NCI-H1694 (cell line): ENCODE measurements around the gene PLPPR2.
A peak's percentile ranks its signal among the peaks of the same experiment; 100 is the strongest.
"Not testable (repeated sequence)": the region's sequence is repeated elsewhere in the genome, so short reads cannot be mapped to it uniquely, and the experiment has no call there.

ENCODE experiments used
- DNase-seq: peaks from one replicate; lab custom pipeline; 2025; lab: John Stamatoyannopoulos, UW

The PLPPR2 gene, protein sequence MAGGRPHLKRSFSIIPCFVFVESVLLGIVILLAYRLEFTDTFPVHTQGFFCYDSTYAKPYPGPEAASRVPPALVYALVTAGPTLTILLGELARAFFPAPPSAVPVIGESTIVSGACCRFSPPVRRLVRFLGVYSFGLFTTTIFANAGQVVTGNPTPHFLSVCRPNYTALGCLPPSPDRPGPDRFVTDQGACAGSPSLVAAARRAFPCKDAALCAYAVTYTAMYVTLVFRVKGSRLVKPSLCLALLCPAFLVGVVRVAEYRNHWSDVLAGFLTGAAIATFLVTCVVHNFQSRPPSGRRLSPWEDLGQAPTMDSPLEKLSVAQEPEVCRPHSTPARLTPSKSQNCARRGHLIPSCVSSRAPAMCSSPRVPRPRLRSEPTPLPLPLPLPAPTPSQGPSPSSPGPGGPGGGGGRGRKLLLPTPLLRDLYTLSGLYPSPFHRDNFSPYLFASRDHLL

GRCh38 chr19:11355160-11356073 lies at the start of gene PLPPR2:
Gene PLPPR2, plus strand, starts transcription at chr19:11355432. Its CDS starts 2,242 bp downstream, at chr19:11357674.
- peak; percentile 56 for DNase-seq

- no peak for DNase-seq
Observed at GRCh38 chr19:11306337-11306736, 48.9 kb upstream of the PLPPR2 start.

- DNase-seq, result not testable (repeated sequence)
Observed at GRCh38 chr19:11320278-11320995, 34.8 kb upstream of the PLPPR2 start.

GRCh38 chr19:11321191-11322126 lies 33.8 kb upstream of the PLPPR2 start:
- no peak for DNase-seq

GRCh38 chr19:11322269-11323024 lies 32.8 kb upstream of the PLPPR2 start:
- DNase-seq, result no peak

DNA sequence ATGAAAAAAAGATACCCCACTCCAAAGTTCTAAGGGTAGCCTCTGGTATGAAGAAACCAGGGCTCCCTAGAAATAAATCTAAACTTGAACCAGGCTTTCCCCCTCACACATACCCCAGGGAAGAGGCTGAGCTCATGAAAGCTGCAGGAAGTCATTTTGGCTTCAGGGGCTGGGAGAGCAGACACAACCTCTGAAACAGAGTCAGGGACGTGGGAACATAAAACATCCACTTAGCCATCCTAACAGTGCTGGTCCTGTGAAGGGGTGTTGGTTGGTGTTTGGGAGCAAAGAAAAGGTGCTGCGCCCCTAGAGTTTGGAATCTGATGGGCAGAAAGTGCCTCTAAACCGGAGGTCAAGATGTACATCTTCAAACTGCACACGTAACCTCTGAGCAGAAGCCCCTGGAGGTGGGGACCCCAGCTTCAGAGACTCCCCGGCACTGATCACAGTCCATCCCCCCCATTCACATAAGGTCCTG lies 31.6 kb upstream of the PLPPR2 start:
- no peak for DNase-seq

DNA sequence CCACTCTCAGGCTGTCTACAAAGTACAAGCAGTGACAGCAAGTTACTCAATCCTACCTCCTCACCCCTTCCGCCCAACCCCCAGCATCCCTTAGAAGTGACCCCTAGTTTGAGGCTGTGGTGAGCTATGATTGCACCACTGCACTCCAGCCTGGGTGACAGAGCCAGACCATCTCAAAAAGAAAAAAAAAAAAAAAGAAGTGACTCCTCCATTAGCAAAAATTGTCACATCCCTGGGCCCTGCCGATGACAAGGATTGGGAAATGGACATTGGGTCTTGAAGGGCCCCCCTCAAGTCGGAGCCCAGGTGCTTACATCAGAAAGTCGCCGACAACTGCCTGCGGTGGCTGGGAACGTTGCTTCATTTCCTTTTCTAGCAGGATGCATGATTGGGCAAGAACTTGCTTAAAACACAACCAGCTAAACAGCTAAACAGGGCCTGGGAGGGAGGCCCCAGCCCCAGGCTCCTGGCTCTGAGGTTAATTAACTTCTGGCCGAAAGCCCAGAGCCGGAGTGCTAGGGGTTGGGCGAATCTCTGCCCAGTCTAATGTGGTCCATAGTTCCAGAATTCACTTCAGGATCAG lies 31.1 kb upstream of the PLPPR2 start:
- peak; percentile 57 for DNase-seq

DNA sequence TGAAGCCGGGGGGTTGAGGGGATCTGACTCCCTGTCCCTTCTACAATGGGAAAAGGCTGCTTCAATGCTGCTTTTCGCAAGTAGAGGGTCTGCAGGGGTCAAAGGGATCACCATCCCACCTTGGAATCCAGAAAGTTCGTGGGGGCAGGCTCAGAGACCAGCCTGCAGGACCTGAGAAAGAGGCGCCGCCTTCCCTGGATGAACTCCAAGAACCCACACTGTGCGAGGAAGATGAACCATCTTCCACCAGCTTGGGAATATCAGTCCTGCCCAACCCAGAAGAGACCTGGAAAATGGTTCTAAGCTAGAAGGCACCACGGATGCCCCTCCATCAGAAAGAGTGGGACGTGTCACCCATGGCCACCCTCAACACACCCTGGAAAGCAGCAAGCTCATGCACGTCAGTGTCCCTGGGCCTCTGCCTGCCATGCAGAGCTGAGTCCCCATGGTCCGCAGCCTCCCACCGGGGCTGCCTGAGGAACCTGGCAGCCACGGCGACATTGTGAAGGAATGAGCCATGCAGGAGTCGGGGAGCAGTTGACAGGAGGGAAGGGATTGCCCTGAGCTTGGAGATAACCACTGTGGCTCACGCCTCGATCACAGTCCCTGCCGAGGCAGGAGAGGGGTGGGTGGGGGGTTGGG lies 30.4 kb upstream of the PLPPR2 start:
- DNase-seq, result no peak

DNA sequence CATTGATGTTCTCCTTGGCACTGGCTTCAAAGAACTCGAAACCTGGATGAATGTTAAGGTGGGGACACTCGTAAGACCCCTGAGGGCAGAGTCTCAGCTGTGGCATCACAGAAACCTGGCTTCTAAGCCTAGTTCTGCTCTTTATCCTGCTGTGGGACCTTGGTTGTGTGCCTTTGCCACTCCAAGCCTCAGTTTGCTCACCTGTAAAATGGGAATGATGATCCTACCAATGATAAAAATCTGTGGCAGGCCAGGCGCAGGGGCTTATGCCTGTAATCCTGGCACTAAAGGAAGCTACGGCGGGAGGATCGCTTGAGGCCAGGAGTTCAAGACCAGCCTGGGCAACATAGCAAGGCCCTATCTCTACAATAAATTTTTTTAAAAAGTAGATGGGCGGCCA lies 29.7 kb upstream of the PLPPR2 start:
- no peak for DNase-seq

GRCh38 chr19:11330127-11330526 lies 25.1 kb upstream of the PLPPR2 start:
- DNase-seq, result no peak

DNA sequence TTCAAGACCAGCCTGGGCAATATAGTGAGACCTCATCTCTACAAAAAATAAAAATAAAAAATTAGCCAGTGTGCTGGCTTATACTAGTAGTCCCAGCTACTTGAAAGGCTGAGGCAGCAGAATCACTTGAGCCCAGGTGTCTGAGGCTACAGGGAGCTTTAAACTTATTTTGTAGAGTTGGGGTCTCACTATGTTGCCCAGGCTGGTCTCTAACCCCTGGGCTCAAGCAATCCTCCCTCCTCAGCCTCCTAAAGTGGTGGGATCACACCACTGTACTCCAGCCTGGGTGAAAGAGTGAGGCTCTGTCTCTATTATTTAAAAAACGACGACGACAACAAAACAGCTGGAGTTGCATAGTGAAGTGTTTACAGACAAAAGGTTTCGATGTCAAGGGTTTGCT lies 23.7 kb upstream of the PLPPR2 start:
- DNase-seq, result no peak

DNA sequence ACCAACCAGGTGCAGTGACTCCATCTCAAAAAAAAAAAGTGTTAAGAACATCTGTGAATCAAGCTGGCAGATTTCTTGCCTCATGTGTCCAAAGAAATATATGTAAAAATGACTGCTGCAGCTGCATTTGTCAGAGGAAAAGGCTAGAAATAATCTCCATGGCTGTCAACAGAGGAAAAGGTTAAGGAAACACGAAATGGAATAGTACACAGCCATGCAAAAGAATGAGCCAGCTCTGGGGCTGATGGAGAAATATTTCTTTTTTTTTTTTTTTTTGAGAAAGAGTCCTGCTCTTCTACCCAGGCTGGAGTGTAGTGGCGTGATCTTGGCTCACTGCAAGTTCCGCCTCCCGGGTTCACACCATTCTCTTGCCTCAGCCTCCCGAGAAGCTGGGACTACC lies 22.4 kb upstream of the PLPPR2 start:
- DNase-seq, result no peak

DNA sequence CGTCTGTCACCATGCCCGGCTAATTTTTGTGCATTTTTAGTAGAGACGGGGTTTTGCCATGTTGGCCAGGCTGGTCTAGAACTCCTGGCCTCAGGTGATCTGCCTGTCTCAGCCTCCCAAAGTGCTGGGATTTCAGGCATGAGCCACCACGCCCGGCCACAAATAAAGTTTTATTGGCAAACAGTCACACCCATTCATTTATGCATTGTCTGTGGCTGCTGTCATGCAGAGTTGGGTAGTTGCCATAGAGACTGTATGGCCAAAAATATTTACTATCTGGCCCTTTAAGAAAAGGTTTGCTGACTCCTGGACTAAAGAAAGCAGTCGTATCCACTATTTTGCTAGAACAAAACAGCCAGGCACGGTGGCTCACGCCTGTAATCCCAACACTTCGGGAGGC lies 21.4 kb upstream of the PLPPR2 start:
- DNase-seq, result not testable (repeated sequence)

DNA sequence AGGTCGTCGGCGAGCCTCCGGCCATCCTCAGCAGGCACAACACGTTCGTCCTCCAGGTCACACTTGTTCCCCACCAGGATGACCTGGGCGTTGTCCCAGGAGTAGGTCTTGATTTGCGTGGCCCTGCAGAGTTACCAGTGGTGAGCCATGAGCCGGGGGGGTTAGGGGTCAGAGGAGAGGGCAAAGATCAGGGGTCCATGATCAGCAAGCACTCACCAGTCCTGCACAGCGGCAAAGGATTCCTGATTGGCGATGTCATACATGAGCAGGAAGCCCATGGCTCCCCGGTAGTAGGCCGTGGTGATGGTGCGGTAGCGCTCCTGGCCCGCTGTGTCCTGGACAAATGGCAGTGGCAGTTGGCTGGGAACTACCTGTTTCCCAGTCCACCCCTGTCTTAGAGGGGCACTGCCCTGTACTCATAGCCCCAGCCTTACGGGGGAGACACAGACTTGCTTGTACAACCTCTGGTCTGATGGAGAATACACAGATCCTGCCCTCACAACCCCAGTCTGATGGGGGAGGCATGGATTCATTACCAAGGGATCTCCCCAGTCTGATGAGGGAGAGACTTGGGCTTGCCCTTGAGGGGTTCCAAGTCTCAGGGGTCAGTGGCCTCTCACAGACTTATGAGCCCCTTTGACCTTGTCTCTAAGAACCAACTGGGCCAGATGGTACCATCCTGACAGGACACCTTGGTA lies 19.6 kb upstream of the PLPPR2 start:
- no peak for DNase-seq

- DNase-seq, result no peak
Observed at GRCh38 chr19:11337080-11337479, 18.2 kb upstream of the PLPPR2 start.

- no peak for DNase-seq
Observed at GRCh38 chr19:11338121-11338520, 17.1 kb upstream of the PLPPR2 start.

DNA sequence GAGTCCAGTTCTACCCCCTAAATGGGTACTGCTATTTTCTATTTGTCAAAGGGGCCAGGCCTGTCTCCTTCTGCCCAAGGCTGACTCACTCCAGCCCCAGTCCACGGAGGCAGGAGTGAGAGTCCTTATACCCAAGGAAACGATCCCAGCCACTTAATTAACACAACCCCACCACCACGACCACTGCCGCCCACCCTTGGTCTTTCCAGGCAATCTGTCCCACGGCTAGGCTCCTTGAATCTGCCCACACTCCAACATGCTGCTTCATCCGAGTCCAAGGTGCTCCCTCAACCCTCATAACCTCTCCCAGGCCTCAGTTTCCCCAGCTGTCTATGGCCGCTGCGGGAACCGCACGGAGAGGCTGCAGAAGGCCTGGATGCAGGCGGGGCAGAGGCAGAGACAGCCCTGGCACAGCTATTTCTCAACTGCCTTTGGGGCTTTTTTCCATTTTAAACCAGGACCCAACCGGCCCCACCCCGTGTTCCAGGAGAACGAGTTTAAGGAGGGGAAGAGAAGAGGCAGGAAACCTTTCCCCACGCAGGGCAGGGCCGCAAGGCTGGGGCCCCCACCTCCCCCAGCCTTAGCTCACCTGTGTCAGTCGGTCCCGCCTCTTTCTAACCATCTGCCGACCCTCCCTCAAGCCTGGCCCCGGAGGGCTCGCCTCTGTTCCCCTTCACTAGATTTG lies 16.5 kb upstream of the PLPPR2 start:
- no peak for DNase-seq
